NCI-H774 (cell line): Measurements from ENCODE around the gene MAP3K7.

Source experiments
- DNase-seq: peaks from one replicate; lab custom pipeline; 2025; lab: John Stamatoyannopoulos, UW

Gene MAP3K7

DNA sequence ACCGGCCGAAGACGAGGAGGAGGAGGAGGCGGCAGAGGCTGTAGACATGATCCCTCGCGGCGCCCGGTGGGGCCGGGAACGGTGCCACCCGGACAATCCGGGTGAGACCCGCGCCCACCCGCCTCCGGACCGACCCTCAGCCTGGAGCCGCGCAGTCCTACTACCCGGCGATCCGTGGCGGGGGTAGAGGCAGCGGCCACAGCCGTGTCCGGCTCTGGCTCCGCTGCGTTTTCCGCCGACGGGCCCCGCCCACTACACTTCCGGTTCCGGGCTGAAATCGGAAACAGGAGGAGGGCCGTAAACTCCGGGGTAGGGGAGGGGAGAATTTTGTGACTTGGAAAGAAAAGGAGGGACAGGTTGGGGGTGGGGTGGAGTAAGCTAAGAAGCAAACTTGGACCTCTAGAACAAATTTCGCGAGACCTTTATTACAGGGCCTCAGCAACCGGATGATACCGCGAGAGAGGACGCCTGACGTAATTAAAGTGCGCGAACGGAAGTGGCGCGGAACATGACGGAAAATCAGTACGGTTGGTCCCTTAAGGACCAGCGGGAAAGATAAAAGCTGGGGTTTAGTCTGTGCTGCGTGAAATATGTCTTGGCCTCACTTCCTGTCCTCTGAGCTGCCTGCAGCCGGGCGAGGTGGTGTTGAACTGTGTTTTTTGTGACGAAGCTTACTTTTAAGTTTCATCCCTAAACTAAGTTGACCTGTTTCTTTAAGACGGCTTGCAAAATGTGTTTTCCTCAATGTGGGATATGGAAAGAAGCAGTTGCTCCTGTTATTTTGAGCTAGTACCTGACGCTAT, at the start of gene MAP3K7:
Gene MAP3K7, minus strand, starts transcription at position 237 of the 803 bp plus-strand sequence. Its CDS starts 189 bp downstream, at position 48.
- DNase-seq, result peak; percentile 96

DNA sequence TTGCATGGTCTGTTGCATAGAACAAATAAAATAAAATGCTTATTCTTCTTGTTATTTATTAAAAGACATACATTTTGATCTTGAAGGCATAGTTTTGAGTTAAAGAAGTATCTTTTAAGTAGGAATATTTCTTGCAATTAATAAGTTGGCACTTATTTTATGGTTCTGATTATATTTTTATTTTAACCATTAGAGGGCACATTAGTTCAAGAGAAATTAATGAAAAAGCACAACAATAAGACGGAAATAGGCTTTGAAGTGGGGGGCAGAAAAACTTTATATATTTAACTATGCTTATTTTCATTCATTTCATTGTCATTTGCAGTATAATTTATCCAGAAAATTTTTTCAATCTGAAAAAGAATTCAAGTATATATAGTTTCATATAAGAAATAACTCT, 44.2 kb upstream of the MAP3K7 start:
- DNase-seq, result no peak

DNA sequence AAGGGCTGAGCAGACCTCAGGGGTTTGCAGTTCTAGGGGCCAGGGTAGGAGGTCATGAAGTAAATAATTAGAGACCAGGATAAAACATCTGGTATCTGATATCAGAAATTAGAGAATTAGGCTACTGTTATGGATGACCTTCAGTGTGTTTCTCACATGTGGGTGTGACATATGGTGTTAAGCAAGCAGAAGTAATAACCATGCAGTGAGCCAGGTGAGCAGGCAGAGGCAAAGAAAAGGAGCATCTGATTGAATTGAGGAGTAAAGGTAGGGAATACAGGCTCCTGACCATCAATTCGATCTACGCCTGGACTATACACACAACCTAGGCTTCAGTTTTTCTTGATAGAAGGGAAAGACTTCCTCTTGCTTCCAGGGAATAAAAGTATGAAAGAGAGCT, 34.7 kb upstream of the MAP3K7 start:
- no peak for DNase-seq

DNA sequence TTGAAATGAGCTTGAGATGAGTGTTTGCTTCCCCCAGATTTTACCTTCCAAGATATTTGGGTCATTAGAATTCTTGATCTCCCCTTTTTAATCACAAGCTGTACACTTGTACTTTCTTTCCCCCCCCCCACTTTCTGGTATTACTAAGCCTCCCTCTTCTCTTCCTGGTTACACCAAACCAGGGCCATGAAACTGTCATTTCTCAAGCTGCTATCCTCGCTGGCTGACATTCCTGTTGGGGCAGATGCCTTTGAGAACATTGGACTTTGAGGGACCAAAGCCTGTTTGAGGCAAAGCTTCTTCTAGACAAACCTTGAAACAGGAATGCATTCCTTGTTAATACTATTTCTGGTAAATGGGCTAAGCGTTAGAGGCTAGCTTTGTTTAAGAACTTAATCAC, 32.3 kb upstream of the MAP3K7 start:
- no peak for DNase-seq

DNA sequence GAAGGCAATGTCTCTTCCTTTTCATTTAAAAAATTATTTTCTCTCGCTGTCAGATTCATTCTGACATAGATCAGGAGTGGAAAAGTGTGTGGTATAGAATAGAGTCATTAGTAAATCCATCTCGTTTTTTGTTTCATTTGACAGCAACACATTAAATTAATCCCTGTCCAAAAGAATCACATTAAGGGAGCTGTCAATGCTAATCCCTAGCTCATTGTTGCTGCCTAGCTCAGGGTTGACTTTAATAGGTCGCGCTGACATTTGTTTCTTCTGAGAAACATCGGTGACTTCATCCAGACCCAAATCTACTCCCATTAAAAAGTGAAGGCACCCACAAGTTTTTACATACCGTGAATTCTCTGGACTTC, 25.4 kb upstream of the MAP3K7 start:
- DNase-seq, result no peak

DNA sequence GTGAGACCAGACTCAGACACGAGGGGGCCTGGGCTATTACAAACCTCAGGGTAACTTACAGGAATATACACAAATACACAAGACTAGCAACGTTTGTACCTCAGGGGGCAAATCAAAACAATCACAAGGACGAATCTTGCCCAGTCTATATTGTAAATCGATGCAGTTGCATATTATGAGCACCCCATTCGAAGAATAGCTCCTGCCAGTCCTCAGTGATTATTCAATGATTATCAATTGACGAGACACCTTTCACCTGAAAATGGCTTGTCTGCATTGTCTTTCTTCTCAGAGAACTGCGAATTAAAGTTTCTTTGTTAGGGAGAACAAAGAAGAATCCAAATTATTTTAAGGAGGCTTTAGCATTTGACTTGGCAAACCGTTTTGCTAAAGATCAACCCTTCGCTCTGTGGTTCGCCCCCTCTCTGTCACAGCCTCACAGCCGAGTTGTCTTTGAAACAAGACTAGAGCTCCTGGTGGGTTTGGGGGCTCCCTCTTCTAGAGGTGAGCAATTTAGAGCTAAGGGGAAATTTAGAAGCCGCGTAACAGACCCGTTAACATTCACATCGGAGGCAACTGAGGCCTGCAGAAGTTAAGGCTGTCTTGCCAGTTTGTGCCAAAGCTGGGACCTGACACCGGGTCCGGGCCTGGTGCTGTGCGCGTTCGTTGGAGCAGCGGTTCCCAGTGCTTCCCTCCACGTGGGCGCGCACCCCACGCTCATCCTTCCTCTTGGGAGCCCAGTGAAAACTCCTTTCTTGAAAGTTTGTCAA, 24.9 kb upstream of the MAP3K7 start:
- DNase-seq, result no peak

DNA sequence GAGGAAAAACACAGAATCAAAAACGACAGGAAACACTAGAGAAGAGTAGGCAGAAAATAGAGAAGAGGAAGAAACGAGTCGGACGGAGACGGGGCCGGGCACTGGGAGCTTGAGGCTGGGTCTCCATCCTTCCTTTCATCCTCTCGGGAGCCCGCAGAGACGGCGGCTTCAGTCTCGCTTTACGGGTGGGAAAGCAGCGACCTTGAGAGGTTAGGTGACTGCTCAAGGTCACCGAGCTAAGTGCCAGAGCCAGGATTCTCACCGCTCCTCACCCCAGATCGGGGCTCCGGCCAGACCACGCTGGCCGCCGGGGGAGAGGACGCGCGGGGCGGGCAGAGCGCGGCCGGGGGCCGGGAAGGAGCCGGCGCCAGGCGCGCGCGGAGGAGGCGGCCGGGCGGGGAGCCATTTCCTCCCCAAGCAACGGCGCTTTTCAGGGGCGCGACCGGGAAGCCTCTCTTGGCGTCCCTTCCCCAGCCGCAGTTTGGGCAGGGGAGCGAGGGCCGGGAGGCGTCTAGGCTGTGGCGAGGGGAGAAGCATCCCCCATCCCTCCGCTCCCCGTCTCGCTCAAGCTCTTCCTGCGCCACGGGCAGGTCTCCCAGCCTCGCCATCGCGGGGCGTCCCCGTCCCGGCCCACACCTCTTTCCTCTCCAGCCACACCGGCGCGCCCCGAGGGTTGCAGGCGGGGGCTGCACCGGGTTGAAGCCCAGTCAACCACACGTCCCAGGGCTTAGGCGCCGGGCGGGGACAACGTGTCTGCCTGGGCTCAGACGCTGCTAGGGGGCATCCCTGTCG, 24.1 kb upstream of the MAP3K7 start:
- DNase-seq, result no peak

DNA sequence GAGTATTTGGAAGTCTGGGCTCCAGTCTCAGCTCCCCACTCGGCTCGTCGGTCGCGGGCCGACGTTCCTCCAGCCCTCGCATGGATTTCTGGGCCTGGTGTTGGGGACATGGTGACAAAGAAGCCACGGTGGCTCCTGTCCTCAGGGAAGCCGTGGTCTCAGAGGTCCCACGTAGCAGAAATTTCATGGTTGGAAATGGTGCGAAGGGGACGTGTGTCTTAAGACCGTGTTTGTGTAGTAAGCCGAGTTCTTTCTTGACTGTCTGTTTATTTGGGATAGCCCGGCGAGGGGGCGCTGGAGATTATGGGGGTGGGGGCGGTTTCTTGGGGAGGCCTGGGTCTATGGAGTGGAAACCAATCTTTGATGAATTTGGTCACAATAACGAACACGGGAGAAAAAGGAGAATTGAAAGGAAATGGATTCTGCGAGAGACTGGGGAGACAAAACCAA, 23.5 kb upstream of the MAP3K7 start:
- DNase-seq, result no peak

DNA sequence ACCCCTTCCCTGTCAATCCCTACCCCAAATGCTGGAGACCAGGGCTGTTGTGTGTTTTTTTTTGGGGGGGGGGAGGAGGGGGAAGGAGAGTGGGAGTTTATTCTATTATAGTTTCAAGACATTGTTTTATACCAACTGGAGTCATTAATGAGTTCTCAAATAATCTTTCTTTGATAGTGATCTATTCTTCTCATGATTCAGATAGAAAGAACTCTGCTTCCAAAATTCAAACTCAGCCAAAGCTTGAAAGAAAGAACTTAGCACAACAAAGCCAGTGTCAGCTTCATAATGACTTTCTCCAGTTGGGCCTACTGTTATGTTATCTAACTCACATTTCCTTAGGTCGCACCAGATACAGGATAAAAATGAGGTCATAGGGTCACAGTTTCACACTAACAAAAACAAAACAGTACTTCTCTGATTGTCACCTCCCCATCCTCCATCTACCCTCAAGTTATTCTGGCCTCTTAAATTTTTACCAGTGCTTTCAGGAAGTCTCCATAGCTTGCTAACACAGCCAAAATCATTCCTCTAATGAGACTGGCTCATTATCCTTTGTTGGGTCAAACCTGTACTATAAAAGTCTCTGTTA, 19.0 kb upstream of the MAP3K7 start:
- DNase-seq, result no peak

DNA sequence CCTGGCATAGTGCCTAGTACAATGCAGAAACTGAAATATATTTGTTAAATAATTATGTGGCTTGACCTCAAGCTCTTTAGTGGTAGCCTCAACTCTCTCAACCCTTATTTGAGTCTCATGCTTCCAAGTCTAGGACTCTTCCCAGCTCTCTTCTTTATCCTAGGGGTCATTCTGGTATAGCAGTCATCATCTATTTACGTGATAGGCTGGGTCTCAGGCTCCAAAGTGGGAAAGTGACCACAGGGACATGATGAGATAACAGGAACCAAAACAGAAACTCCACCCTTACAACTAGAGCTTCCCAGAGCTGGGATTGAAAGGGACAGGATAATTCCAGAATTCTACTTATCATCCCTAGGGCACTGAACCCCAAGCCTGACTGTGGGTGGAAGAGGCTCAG, 17.7 kb upstream of the MAP3K7 start:
- no peak for DNase-seq

DNA sequence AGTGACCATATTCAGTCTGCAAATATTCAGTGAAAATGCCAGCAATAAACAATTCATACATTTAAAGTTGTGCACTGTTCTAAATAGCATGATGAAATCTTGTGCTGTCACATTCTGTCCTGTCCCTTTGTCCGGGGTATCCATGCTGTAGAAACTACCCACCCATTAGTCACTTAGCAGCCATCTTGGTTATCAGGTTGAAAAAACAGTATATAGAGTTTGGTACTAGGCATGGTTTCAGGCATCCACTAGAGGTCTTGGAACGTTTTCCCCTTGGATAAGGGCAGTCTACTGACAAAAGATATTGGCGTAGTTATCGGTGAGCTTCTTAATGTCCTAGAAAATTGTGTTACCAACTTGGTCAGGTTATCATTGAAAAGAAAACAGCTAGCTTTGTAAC, 12.3 kb upstream of the MAP3K7 start:
- no peak for DNase-seq

DNA sequence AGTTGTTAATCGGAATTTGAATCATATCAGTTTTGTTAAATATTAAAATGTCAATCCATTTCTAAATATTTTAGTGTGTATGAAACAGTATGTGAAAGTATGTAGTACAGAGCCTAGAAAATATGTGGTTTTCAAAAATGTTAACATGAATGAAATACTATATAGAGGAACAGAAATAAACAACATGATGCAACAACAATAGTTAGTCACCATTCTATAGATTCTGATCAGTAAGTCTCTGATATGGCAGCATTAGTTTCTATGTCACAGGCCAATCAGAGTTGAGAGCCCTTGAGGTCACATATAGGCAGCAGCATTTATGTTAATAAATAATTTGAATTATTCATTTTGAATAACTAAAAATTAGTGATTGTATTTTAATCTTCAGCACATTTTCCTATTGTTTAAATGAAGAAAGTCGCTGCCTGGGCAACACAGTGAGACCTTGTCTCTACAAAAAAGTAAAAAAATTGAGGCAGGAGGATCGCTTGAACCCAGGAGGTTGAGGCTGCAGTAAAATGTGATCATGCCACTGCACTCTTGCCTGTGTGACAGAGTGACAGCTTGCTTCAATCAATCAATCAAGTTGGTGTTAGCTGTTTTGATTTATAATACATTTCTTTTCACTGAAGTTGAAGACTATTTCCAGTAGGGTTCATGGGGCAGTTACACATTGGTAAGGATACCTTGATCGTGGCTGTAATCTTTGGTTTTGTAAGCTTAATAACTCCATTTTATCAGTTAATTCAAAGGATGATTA, 11.5 kb upstream of the MAP3K7 start:
- no peak for DNase-seq

DNA sequence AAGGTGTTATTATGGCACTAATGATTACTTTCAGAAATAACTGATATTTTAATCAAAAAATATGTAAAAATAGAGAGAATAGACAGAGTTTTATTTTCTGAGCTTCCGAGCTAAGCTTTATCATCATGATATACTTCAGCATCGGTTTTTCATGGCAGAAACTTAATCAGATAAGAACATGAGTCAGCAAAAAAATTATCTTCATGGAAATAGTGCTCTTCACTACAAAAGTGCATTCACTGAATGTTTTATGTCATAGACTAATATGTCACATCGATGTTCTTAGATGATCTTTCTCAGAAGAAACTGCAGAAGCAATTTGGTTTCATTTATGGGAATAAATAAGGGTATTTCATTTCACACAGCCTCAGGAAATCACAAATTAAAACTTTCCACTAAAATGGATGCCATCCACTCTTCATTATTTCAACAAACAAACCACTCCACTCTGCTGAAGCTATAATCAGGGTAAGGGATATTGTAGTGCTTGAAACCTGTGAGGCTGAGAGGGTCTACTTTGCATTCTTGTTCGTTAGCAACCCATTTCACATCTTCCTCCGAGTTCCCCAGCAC, 10.2 kb upstream of the MAP3K7 start:
- DNase-seq, result no peak

DNA sequence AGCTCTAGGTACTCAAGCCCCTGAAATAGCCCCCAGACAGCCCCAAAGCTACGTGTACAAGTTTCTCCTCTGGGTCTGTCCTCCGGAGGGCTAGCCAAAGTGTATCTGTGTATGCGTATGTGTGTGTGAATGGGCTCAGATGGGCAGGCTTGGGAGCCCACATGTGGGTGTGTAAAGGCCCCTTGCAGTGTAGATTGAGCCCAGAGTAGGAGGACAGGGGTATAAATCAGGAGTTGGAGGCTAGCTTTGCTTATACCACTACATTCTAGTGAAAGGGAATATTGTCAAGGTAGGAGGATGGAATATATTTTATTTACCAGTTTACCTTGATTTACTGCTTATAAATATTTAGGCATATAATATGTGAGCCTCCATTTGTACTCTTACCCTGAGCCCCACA, 9.0 kb upstream of the MAP3K7 start:
- no peak for DNase-seq

DNA sequence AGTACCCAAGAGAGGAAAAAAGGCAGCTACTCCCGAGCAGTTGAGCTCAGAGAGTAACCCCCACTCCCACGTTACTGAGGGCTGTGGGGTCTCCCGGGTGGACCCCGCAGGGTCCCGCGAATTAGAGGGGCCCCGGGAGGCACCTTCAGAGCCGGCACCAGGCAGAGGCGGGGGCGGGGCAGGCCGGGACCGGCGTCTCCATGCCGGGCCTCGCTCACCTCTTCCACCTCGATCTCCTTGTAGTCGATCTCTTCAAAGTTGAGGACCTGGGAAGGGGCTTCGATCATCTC, 381 bp downstream of the MAP3K7 start:
- DNase-seq, result no peak

DNA sequence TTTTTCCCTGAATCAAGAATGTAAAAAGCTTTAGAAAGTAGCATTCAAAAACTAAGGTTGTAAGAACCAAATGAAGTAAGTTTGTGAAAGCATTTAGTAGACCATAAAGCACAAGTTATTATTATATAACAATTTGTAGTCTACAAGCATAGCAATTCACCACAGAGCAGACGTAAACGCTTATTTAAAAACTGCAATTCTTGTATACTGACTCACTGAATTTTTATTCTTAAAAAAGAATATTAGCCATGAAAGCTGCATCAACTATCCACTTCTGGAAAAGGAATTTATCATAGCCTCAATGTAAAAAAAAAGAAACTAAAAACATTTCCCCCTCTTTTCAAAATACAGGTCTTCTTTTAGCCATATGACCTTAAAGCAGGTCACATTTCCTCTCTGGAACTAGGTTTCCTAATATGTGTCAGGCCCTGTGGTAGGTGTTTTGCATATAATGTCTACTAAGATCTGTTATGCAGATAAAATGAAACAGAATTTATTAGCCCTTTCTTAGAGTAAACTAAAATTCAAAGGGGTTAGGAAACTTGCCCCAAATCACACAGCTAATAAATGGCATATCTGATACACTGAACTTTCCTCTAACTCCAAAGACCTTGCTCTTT, 2.1 kb downstream of the MAP3K7 start:
- DNase-seq, result no peak

DNA sequence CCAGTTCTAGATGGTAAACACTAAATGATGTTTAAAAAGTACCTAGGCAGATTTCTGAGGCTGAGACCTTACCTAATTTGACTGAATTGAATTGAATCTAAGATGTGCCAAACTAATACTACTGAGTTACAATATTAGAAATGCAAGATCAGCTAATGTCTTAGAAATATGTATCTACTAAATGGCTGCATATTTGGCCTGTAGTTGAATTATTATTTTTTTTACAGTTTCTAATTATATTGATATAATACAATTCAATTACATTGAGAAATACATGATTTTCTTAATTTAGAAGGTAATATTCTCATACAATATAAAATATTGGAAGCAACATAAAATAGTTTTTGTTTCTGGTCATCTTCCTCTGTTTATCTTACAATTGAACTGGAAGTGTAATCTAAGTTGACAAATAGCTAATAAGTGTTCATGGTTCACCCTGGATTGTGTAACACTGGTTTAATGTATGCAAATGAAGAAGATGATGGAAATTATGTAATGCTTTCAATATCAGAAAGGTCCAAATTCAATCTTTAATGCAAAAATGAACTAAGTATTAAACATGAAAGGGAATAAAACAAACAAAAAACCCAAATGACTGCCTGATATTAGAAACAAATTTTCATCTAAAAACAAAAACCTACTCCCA, 2.9 kb downstream of the MAP3K7 start:
- DNase-seq, result no peak

DNA sequence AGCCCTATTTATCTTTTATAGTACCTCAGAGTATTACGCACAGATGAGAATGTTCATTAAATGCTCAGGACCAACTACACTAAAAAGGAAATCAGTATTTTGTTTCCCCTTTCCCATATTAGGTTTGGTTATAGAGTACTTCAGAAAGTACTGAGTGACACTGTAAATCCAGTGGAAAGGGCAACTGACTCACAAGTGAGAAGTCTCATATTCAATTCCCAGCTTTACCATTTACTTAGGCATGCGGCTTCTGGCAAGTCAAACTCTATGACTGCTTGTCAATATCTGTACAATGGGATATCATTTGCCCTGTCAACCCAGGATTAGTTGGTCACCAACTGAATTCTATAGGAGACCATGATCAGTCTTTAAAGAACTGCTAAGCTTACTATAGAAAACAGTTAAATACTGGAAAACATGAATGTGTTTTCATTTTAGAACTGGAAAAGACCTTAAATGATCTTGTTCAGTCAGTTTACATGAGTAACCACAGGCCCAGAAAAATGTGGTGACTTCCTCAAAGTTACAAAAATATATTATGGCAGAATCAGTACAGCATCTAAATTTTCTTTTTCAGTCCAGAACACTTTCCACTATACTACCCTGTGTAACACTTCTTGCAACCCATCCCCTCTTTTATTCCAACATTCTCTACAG, 3.6 kb downstream of the MAP3K7 start:
- no peak for DNase-seq

DNA sequence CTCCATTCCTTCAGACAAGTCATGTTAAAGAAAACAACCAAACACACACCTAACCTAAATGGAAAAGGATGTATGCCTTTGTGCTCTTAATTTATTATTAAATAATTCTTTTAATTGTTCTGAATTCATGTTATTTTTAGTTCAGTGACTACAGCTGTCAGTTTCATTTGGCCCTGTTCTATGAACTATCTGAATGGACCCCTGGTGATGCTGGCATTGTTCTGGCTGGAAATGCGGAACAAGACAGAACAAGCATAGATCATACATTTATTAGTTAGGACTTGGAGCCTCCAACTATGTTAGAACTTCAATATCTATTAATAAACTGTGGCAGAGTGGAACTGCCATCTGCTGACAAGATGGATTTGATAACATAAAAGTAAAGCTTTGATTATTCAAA, 5.7 kb downstream of the MAP3K7 start:
- DNase-seq, result no peak
